Adrenal gland (tissue), 9 donors: ENCODE measurements around the gene SORL1-AS1.

Experiments
- DNase-seq, 7 donors: peaks; one replicate each; pipeline ENCODE4 v3.0.0-alpha.2; 2019 to 2020
- H3K27ac ChIP-seq, 5 donors: fragments of 200-600 bp; sonication (generic) in 4 of 5; 1 replicate in 3 of 5; 2 replicates in 2 of 5; pipeline versions ENCODE4 v1.5.1 to v1.8.0; 2016 to 2020; ENCODE audit warnings: mild to moderate bottlenecking in 1 of 5
- H3K27me3 ChIP-seq: fragments of 200-600 bp; 2 replicates; pipeline ENCODE4 v1.8.0; 2021
- H3K36me3 ChIP-seq, 2 donors: fragments of 200-600 bp; replicated peaks in 1 of 2; 1 replicate in 1 of 2; 2 replicates in 1 of 2; pipeline versions ENCODE4 v1.5.1 to v1.8.0; 2018 to 2022
- H3K4me1 ChIP-seq, 2 donors: fragments of 200-600 bp; replicated peaks in 1 of 2; 1 replicate in 1 of 2; 2 replicates in 1 of 2; pipeline versions ENCODE4 v1.5.1 to v1.8.0; 2018 to 2021
- H3K4me3 ChIP-seq, 4 donors: fragments of 200-600 bp; sonication (generic) in 3 of 4; one replicate each; pipeline ENCODE4 v1.5.1; 2016 to 2018
- H3K9me3 ChIP-seq, 3 donors: fragments of 200-600 bp; sonication (generic) in 1 of 3; replicated peaks in 1 of 3; 1 replicate in 2 of 3; 2 replicates in 1 of 3; pipeline versions ENCODE4 v1.5.1 to v1.8.0; 2016 to 2021
- POLR2A ChIP-seq, 2 donors: fragments of 450-650 bp; IDR thresholded peaks; one replicate each; pipeline ENCODE4 v1.6.1; 2017; ENCODE audit warnings: antibody characterized with exemption in 2 of 2, mild to moderate bottlenecking in 2 of 2, moderate library complexity in 1 of 2
- WGBS, 4 donors: extraction: QIAGEN DNeasy Blood & Tissue Kit in 2 of 4; methylation state at CpG; one replicate each; pipeline versions ENCODE4 v1.1.5 to v1.1.7; 2013 to 2017; 5-methylcytosine and 5-hydroxymethylcytosine counted together
- intact Hi-C, 2 donors: fragments of 100-400 bp; cut with DNase I; formaldehyde crosslinking; loops; one replicate each; pipeline versions ENCODE4 v1.14.1 to v1.15.0; 2022 to 2023
- TF ChIP-seq, protein P1 (sequence below), 6 experiments: fragments of 450-650 bp in 4 of 6; fragments of 200-600 bp in 2 of 6; sonication (generic) in 1 of 6; IDR thresholded peaks; 1 replicate in 5 of 6; 2 replicates in 1 of 6; pipeline versions ENCODE4 v1.5.1 to v1.8.0; 2016 to 2021; ENCODE audit warnings: antibody characterized with exemption in 6 of 6, mild to moderate bottlenecking in 2 of 6, moderate library complexity in 1 of 6
- donor health status: healthy with polysubstance abuse.
- donor health status: Bipolar disorder and iron deficiency.
- donor health status: DM: yes; HTN: yes; CAD: no.
- donor health status: DM: no; HTN: no; CAD: no.
- donor health status: DM: no; HTN: no; CAD: no.

SORL1-AS1 gene

DNA sequence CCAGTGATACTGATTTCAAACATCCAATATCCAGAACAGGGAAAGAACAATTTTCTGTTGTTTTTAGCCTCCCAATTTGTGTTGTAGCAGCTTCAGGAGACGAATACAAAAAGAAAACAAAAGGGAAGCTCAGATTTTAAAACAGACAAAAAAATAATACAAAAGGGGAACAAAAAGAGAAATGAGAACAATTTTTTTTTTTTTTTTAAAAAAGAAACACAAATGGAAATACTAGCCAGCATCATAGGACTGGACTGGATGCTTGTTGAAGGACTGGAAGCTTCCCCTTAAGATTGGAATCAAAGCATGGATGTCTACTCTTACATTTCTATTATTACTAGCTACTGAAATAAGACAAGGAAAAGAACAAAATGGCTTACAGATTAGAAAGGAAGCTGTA is 47.1 kb downstream of the SORL1-AS1 start:
- H3K9me3 ChIP-seq: peaks cover 0 to 10% (median 0%) of the 10 kb centered on the region in 3 donors
- DNase-seq: no peak
- no peaks in the 10 kb centered on the region for H3K4me1 ChIP-seq
- H3K4me3 ChIP-seq: no peak overlapping the region
- TF ChIP-seq, protein P1, sequence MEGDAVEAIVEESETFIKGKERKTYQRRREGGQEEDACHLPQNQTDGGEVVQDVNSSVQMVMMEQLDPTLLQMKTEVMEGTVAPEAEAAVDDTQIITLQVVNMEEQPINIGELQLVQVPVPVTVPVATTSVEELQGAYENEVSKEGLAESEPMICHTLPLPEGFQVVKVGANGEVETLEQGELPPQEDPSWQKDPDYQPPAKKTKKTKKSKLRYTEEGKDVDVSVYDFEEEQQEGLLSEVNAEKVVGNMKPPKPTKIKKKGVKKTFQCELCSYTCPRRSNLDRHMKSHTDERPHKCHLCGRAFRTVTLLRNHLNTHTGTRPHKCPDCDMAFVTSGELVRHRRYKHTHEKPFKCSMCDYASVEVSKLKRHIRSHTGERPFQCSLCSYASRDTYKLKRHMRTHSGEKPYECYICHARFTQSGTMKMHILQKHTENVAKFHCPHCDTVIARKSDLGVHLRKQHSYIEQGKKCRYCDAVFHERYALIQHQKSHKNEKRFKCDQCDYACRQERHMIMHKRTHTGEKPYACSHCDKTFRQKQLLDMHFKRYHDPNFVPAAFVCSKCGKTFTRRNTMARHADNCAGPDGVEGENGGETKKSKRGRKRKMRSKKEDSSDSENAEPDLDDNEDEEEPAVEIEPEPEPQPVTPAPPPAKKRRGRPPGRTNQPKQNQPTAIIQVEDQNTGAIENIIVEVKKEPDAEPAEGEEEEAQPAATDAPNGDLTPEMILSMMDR (IDR thresholded peaks at IDR 0.05): no peak
- TF ChIP-seq POLR2A (IDR thresholded peaks at IDR 0.05): no peak
- WGBS, 4 donors: 65 to 80% (median 77%) methylated on average over 1 of the region's 1 CpG
- H3K27ac ChIP-seq: no peak overlapping the region
- no peaks in the 10 kb centered on the region for H3K36me3 ChIP-seq
- H3K27me3 ChIP-seq: no peaks in the 10 kb centered on the region
- intact Hi-C loops: no loop called here

DNA sequence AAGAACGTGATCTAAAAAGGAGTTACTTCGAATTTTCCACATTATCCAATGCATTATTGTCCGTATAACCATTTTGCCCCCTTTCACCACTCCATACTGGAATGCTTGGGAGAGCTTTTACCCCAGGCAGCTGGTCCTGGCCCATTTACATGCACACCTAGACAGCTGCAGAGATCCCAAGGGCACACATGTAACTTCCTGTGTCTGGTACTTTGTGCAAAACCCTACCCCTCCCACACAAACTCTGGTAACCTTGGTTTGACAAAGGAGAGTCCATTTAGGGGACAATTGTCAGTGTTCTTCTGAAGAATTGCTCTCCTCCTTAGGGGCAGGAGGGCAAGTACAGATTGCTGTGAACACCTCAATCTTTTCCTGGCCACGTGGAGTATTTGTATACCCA is 58.0 kb downstream of the SORL1-AS1 start:
- no peaks in the 10 kb centered on the region for H3K27me3 ChIP-seq
- WGBS, 4 donors: 47 to 71% (median 57%) methylated on average over 4 of the region's 4 CpGs
- TF ChIP-seq, protein P1 (IDR thresholded peaks at IDR 0.05): no peak
- TF ChIP-seq POLR2A (IDR thresholded peaks at IDR 0.05): no peak
- H3K36me3 ChIP-seq: no peaks in the 10 kb centered on the region
- no peaks in the 10 kb centered on the region for H3K4me1 ChIP-seq
- H3K4me3 ChIP-seq: no peak overlapping the region
- no peak overlapping the region for H3K27ac ChIP-seq
- H3K9me3 ChIP-seq: no peaks in the 10 kb centered on the region
- DNase-seq: no peak
- intact Hi-C loops: no loop called here

DNA sequence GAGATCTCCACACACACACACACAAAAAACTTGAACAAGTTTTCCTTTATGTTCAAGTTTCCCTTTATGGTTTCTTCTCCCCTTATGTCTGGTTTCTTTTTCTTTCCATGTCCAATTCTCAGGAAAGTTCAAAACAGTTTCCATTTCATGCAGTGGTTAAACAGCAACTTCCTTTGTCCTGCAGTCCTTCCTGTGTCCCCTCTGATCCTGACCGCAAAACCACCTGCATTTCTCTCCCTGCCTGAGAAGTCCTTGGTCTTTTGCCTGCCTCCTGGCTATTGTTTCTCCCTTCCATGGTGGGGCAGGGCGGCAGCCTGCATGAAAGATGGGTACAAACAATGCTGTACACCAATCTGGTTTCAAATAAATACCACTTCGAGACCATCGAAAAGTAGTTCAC is 58.9 kb downstream of the SORL1-AS1 start:
- DNase-seq: no peak
- TF ChIP-seq, protein P1 (IDR thresholded peaks at IDR 0.05): no peak
- TF ChIP-seq POLR2A (IDR thresholded peaks at IDR 0.05): no peak
- WGBS, 4 donors: 67 to 74% (median 71%) methylated on average over 4 of the region's 4 CpGs
- Histone ChIP-seq H3K36me3 (no peaks in the 10 kb centered on the region), H3K4me1 (no peaks in the 10 kb centered on the region), H3K4me3 (no peak overlapping the region), H3K27me3 (no peaks in the 10 kb centered on the region), H3K27ac (no peak overlapping the region), H3K9me3 (no peaks in the 10 kb centered on the region)
- intact Hi-C loops: no loop called here

DNA sequence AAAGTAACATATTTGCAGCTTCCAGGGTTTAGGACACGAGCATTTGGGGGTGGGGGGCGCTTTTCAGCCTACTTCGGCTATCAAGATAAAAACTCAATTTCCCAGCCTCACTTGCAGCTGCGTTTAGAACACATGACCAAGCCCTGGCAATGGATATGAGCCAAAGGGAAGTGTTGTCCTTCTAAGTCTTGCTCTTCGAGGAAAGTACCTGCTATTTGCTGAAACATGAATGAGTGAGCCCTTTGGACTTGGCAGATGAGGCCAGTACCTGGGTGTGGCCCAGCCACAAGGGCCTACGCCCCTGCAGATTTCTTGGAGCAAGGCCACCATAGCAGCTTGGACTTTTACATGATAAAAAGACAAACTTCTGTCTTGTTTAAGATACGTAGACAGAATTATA is 60.9 kb downstream of the SORL1-AS1 start:
- Histone ChIP-seq H3K4me3 (no peak overlapping the region), H3K4me1 (no peaks in the 10 kb centered on the region), H3K27ac (no peak overlapping the region), H3K36me3 (no peaks in the 10 kb centered on the region), H3K27me3 (no peaks in the 10 kb centered on the region), H3K9me3 (no peaks in the 10 kb centered on the region)
- intact Hi-C loops: no loop called here
- TF ChIP-seq, protein P1 (IDR thresholded peaks at IDR 0.05): no peak
- no peak for TF ChIP-seq POLR2A (IDR thresholded peaks at IDR 0.05)
- 74 to 79% (median 77%) methylated on average over 7 of the region's 7 CpGs for WGBS, 4 donors
- DNase-seq: no peak
